WTC11 (cell line): ENCODE measurements around the gene SIN3B. TPM values are rescaled to one million over a fixed set of nuclear protein-coding genes. Genes with fewer than 3 reads are reported as not detected.

Experiments
- ATAC-seq: fragments of 200-7000 bp; cut with Tn5 transposase; 2 replicates; pipeline ENCODE4 v1.10.0; 2021; ENCODE audit warnings: mild to moderate bottlenecking, moderate library complexity
- CTCF ChIA-PET: fragments of 300-600 bp; sonication (Branson Sonifier 250); formaldehyde crosslinking; loops from one replicate; lab custom pipeline; 2021; ENCODE audit warnings: antibody characterized with exemption; lab: Charles Lee
- POLR2A ChIA-PET: fragments of 350-600 bp; sonication (Branson Sonifier 250); formaldehyde crosslinking; loops from one replicate; lab custom pipeline; 2021; ENCODE audit warnings: antibody characterized with exemption; lab: Charles Lee
- DNase-seq: peaks from one replicate; pipeline ENCODE4 v3.0.0; 2021; ENCODE audit warnings: low spot score
- H3K27ac Mint-ChIP-seq: 2 replicates; pipeline ENCODE4 v1.8.0; 2021; ENCODE audit warnings: mixed read lengths
- H3K27me3 Mint-ChIP-seq: 2 replicates; pipeline ENCODE4 v1.8.0; 2021; ENCODE audit warnings: low read depth, mild to moderate bottlenecking, moderate library complexity, mixed read lengths
- H3K36me3 Mint-ChIP-seq: 2 replicates; pipeline ENCODE4 v1.8.0; 2021; ENCODE audit warnings: mixed read lengths
- H3K4me1 Mint-ChIP-seq: 2 replicates; pipeline ENCODE4 v1.8.0; 2022; ENCODE audit warnings: mixed read lengths
- H3K4me3 Mint-ChIP-seq: 2 replicates; pipeline ENCODE4 v1.8.0; 2021; ENCODE audit warnings: mild to moderate bottlenecking, moderate library complexity, mixed read lengths
- H3K9me3 Mint-ChIP-seq: 2 replicates; pipeline ENCODE4 v1.8.0; 2021; ENCODE audit warnings: mixed read lengths
- ATF1 ChIP-seq: sonication (generic); formaldehyde crosslinking; IDR thresholded peaks from 2 replicates; pipeline ENCODE4 v1.8.1; 2023; ENCODE audit warnings: mild to moderate bottlenecking, moderate library complexity, missing genetic modification reagents
- CTCF ChIP-seq: fragments of 200-600 bp; IDR thresholded peaks from 2 replicates; pipeline ENCODE4 v1.8.0; 2022; ENCODE audit warnings: antibody characterized with exemption
- E2F4 ChIP-seq: sonication (generic); formaldehyde crosslinking; IDR thresholded peaks from 2 replicates; pipeline ENCODE4 v1.8.1; 2022; ENCODE audit warnings: low read depth, mild to moderate bottlenecking, moderate library complexity, missing genetic modification reagents, borderline replicate concordance
- FOXP1 ChIP-seq: sonication (generic); formaldehyde crosslinking; IDR thresholded peaks from 2 replicates; pipeline ENCODE4 v1.8.0; 2022; ENCODE audit warnings: missing genetic modification reagents, mild to moderate bottlenecking, moderate library complexity, borderline replicate concordance
- GABPB1 ChIP-seq: sonication (generic); formaldehyde crosslinking; IDR thresholded peaks from 2 replicates; pipeline ENCODE4 v1.8.1; 2023; ENCODE audit warnings: mild to moderate bottlenecking, missing genetic modification reagents
- JUN ChIP-seq: sonication (generic); formaldehyde crosslinking; IDR thresholded peaks from 2 replicates; pipeline ENCODE4 v1.8.0; 2023; ENCODE audit warnings: mild to moderate bottlenecking, missing genetic modification reagents
- KAT7 ChIP-seq: sonication (generic); formaldehyde crosslinking; IDR thresholded peaks from 2 replicates; pipeline ENCODE4 v1.8.1; 2023; ENCODE audit warnings: missing genetic modification reagents, mild to moderate bottlenecking, borderline replicate concordance
- NFYB ChIP-seq: sonication (generic); formaldehyde crosslinking; conservative IDR thresholded peaks from 2 replicates; pipeline ENCODE4 v1.8.0; 2022; ENCODE audit warnings: low read depth, missing genetic modification reagents
- RELA ChIP-seq: sonication (generic); formaldehyde crosslinking; IDR thresholded peaks from 2 replicates; pipeline ENCODE4 v1.8.1; 2022; ENCODE audit warnings: missing genetic modification reagents, mild to moderate bottlenecking, borderline replicate concordance
- SOX15 ChIP-seq: fragments of 250-450 bp; sonication (Bioruptor Pico); IDR thresholded peaks from 2 replicates; pipeline ENCODE4 v1.9.0; 2021; ENCODE audit warnings: mild to moderate bottlenecking
- TCF7 ChIP-seq: sonication (generic); formaldehyde crosslinking; IDR thresholded peaks from 2 replicates; pipeline ENCODE4 v1.8.0; 2022; ENCODE audit warnings: mild to moderate bottlenecking, low read depth, missing genetic modification reagents, moderate library complexity
- USF1 ChIP-seq: sonication (generic); formaldehyde crosslinking; IDR thresholded peaks from 2 replicates; pipeline ENCODE4 v1.8.0; 2022; ENCODE audit warnings: mild to moderate bottlenecking, missing genetic modification reagents
- ZNF423 ChIP-seq: fragments of 250-450 bp; sonication (Bioruptor Pico); IDR thresholded peaks from 2 replicates; pipeline ENCODE4 v2.1.2; 2022; ENCODE audit warnings: mild to moderate bottlenecking, moderate library complexity
- total RNA-seq: library from RNA; stranded (reverse); gene quantifications from 3 replicates; pipeline ENCODE4 v1.2.3, GENCODE V29; 2021
- TF ChIP-seq, protein P1 (sequence below): fragments of 250-450 bp; sonication (Bioruptor Pico); IDR thresholded peaks from 2 replicates; pipeline ENCODE4 v2.1.2; 2022; ENCODE audit warnings: mild to moderate bottlenecking, moderate library complexity

The SIN3B gene
- total RNA-seq, 1 experiment from 2014 or later = 87.7 TPM

GRCh38 chr19:16899566-16900075, 70.4 kb downstream of the SIN3B start:
- ATAC-seq = peak; percentile 7
- no peak overlapping the region for H3K27ac Mint-ChIP-seq
- POLR2A ChIA-PET = no interaction called here
- DNase-seq = peak; percentile 72
- peak overlapping the region; percentile 27 for H3K4me3 Mint-ChIP-seq
- H3K4me1 Mint-ChIP-seq = peaks cover 4% of the 10 kb centered on the region; the same call in 1 of the 2 replicates
- TF ChIP-seq CTCF (peak; percentile 49; the same call in 1 of the 2 replicates), KAT7 (CRISPR knock-in tag) (no peak)
- CTCF ChIA-PET = interaction anchor here (0.6 to 1.8 kb wide), 6 partner anchors 9 to 185 kb away, joined by 3 to 8 read pairs (median 5); no protein-coding TSS in a partner anchor
- peaks cover 4% of the 10 kb centered on the region for H3K9me3 Mint-ChIP-seq
- peaks cover 32% of the 10 kb centered on the region for H3K27me3 Mint-ChIP-seq
- H3K36me3 Mint-ChIP-seq = no peaks in the 10 kb centered on the region

- no peak overlapping the region for H3K4me3 Mint-ChIP-seq
- TF ChIP-seq JUN (CRISPR knock-in tag) (no peak), GABPB1 (CRISPR knock-in tag) (no peak), ZNF423 (CRISPR knock-in tag) (no peak), E2F4 (CRISPR knock-in tag) (no peak)
- TF ChIP-seq, all 79 proteins: peak for 0
- Mint-ChIP-seq H3K36me3 (no peaks in the 10 kb centered on the region), H3K27me3 (peaks cover 25% of the 10 kb centered on the region), H3K27ac (no peak overlapping the region), H3K4me1 (no peaks in the 10 kb centered on the region), H3K9me3 (peaks cover 6% of the 10 kb centered on the region)
- ATAC-seq = no peak
- ChIA-PET CTCF (interaction anchor here (1.8 kb wide), 1 partner anchor 187 kb away, joined by 4 read pairs; no protein-coding TSS in a partner anchor), POLR2A (no interaction called here)
- DNase-seq = no peak
These were observed 72.4 kb downstream of the SIN3B start for GRCh38 chr19:16901491-16902175.

DNA sequence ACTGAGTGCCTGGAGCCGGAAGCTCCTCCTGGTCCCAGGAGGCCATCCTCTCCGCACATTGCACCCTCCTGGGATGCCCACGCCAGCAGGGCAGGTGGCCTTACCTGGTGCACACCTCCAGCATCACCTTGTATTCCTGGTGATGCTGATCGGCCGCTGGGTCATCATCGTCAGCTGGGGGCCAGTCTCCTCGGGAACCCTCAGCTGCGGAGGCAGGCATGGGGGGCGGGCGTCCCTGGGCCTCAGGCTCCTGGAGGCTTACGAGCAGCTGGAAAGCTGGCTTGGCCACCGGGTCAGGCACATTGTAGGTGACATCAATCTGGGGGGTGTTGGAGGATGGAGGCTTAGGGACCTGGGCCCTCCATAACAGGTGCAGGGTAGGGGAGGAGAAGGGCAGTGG, 73.3 kb downstream of the SIN3B start:
- CTCF ChIA-PET = no interaction called here
- no peak for ATAC-seq
- H3K9me3 Mint-ChIP-seq = peaks cover 6% of the 10 kb centered on the region
- peaks cover 25% of the 10 kb centered on the region for H3K27me3 Mint-ChIP-seq
- no peak for TF ChIP-seq ATF1 (CRISPR knock-in tag)
- TF ChIP-seq GABPB1 (CRISPR knock-in tag) = no peak
- TF ChIP-seq NFYB (CRISPR knock-in tag) = no peak
- TF ChIP-seq TCF7 (CRISPR knock-in tag) = no peak
- TF ChIP-seq RELA (CRISPR knock-in tag) = no peak
- no peak for TF ChIP-seq USF1 (CRISPR knock-in tag)
- TF ChIP-seq FOXP1 (CRISPR knock-in tag) = no peak
- TF ChIP-seq SOX15 (CRISPR knock-in tag) = no peak
- TF ChIP-seq, protein P1, sequence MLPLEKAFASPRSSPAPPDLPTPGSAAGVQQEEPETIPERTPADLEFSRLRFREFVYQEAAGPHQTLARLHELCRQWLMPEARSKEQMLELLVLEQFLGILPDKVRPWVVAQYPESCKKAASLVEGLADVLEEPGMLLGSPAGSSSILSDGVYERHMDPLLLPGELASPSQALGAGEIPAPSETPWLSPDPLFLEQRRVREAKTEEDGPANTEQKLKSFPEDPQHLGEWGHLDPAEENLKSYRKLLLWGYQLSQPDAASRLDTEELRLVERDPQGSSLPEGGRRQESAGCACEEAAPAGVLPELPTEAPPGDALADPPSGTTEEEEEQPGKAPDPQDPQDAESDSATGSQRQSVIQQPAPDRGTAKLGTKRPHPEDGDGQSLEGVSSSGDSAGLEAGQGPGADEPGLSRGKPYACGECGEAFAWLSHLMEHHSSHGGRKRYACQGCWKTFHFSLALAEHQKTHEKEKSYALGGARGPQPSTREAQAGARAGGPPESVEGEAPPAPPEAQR (CRISPR knock-in tag) = no peak
- DNase-seq = no peak
- H3K36me3 Mint-ChIP-seq = no peaks in the 10 kb centered on the region
- no peaks in the 10 kb centered on the region for H3K4me1 Mint-ChIP-seq
- POLR2A ChIA-PET = no interaction called here
- H3K27ac Mint-ChIP-seq = no peak overlapping the region
- H3K4me3 Mint-ChIP-seq = no peak overlapping the region
